K562 treated with DMSO at 1 percent for 4 hours (cell line): Measurements from ENCODE around the gene LRMDA. TPM values are rescaled to one million over a fixed set of nuclear protein-coding genes. Genes with fewer than 3 reads are reported as not detected.

Experiments
- total RNA-seq: library from RNA; unstranded; fragments of 300-600 nt; gene quantifications from 2 replicates; pipeline ENCODE4 v1.2.3, GENCODE V29; 2022; ENCODE audit not compliant: insufficient read depth

LRMDA gene
- not detected in 2 replicates for total RNA-seq

GRCh38 chr10:75431180-75432111 lies at the start of gene LRMDA:
Gene LRMDA, plus strand, starts transcription at chr10:75431624.

GRCh38 chr10:75401569-75402485 lies 29.6 kb upstream of the LRMDA start, which contains the start of gene ZNF503:
Gene ZNF503, minus strand, starts transcription at chr10:75401764. Its CDS starts 345 bp downstream, at chr10:75401419.

Other genes starting within 250 kb of the LRMDA start
- 286 and 317 TPM in 2 replicates for gene VDAC2, start 220.8 kb upstream of the LRMDA start, total RNA-seq
- 34.8 and 36.0 TPM in 2 replicates for gene COMTD1, start 195.7 kb upstream of the LRMDA start, total RNA-seq
- gene ZNF503, start 29.9 kb upstream of the LRMDA start, total RNA-seq: 0.28 TPM in 1 of 2 replicates, not detected in the other